Measurements from ENCODE around the gene NFIX. TPM values are rescaled to one million over a fixed set of nuclear protein-coding genes. Genes with fewer than 3 reads are reported as not detected.

NFIX gene
- polyA plus RNA-seq, 1 donor (not counting 4 experiments of a cell fraction or from before 2014, with no cell fraction given) = 5.2 TPM

- Histone ChIP-seq H3K9me3 (ENCODE audit: control insufficient read depth, low read depth, low read length) (no peaks in the 10 kb centered on the region), H4K20me1 (ENCODE audit: control insufficient read depth, extremely low read depth, insufficient read depth, low read length) (no peaks in the 10 kb centered on the region), H3K27ac (ENCODE audit: control insufficient read depth, insufficient read depth, low read length) (peak overlapping the region; percentile 83), H3K9me1 (ENCODE audit: control insufficient read depth, extremely low read depth, insufficient read depth, low read length) (peaks cover 5% of the 10 kb centered on the region), H3K27me3 (ENCODE audit: control insufficient read depth, extremely low read depth, insufficient read depth, low read length) (no peaks in the 10 kb centered on the region), H3K4me1 (ENCODE audit: control insufficient read depth, extremely low read depth, insufficient read depth, low read length) (peaks cover 100% of the 10 kb centered on the region), H3K4me2 (ENCODE audit: control insufficient read depth, extremely low read depth, insufficient read depth, low read depth, low read length) (peak overlapping the region; percentile 65), H3K4me3 (ENCODE audit: control insufficient read depth in 2 of 3, extremely low read depth in 1 of 3, insufficient read depth in 2 of 3, low read depth in 1 of 3, low read length in 3 of 3) (no peak overlapping the region), H3K9ac (ENCODE audit: control insufficient read depth, extremely low read depth, insufficient read depth, low read length) (peak overlapping the region; percentile 56), H3K36me3 (ENCODE audit: control insufficient read depth in 2 of 2, extremely low read depth in 1 of 2, insufficient read depth in 2 of 2, low read length in 2 of 2) (peaks cover 0 to 25% of the 10 kb centered on the region in 2 experiments), H3K79me2 (ENCODE audit: control insufficient read depth, insufficient read depth, low read length) (peaks cover 67% of the 10 kb centered on the region), H2AFZ (ENCODE audit: control insufficient read depth, low read length) (no peak overlapping the region)
- TF ChIP-seq CTCF (optimal IDR thresholded peaks at IDR 0.05 in 1 of 3, IDR thresholded peaks at IDR 0.05 in 1 of 3, conservative IDR thresholded peaks at IDR 0.05 in 1 of 3; ENCODE audit: extremely low read depth in 1 of 3, insufficient read depth in 2 of 3, low read length in 3 of 3) (peak in 2 of 3 experiments; percentile 14 to 66), EZH2 (IDR thresholded peaks at IDR 0.05; ENCODE audit: low read length) (no peak)
- dilution Hi-C loops (cut with MboI; ENCODE audit: extremely low pct_ligation_motif_present, low sequenced_read_pairs) = no loop called here
- no peak for DNase-seq (ENCODE audit: low read depth, low spot score)
- FAIRE-seq = no peak
Observed at GRCh38 chr19:13033244-13033643, 38.0 kb downstream of the NFIX start.

GRCh38 chr19:13033819-13034611 lies 38.7 kb downstream of the NFIX start:
- peak overlapping the region; percentile 55 for H3K4me2 ChIP-seq (ENCODE audit: control insufficient read depth, extremely low read depth, insufficient read depth, low read depth, low read length)

More at GRCh38 chr19:13033819-13034611, 38.7 kb downstream of the NFIX start:
- peak overlapping the region; percentile 56 for H3K9ac ChIP-seq (ENCODE audit: control insufficient read depth, extremely low read depth, insufficient read depth, low read length)
- no peaks in the 10 kb centered on the region for H3K27me3 ChIP-seq (ENCODE audit: control insufficient read depth, extremely low read depth, insufficient read depth, low read length)
- H3K27ac ChIP-seq (ENCODE audit: control insufficient read depth, insufficient read depth, low read length) = peak overlapping the region; percentile 83
- dilution Hi-C loops (cut with MboI; ENCODE audit: extremely low pct_ligation_motif_present, low sequenced_read_pairs) = no loop called here
- TF ChIP-seq CTCF (optimal IDR thresholded peaks at IDR 0.05 in 1 of 3, IDR thresholded peaks at IDR 0.05 in 1 of 3, conservative IDR thresholded peaks at IDR 0.05 in 1 of 3; ENCODE audit: extremely low read depth in 1 of 3, insufficient read depth in 2 of 3, low read length in 3 of 3) (peak; percentile 81 to 90 (median 89)), EZH2 (IDR thresholded peaks at IDR 0.05; ENCODE audit: low read length) (no peak)
- H4K20me1 ChIP-seq (ENCODE audit: control insufficient read depth, extremely low read depth, insufficient read depth, low read length) = no peaks in the 10 kb centered on the region
- peaks cover 0 to 21% of the 10 kb centered on the region in 2 experiments for H3K36me3 ChIP-seq (ENCODE audit: control insufficient read depth in 2 of 2, extremely low read depth in 1 of 2, insufficient read depth in 2 of 2, low read length in 2 of 2)
- H3K4me3 ChIP-seq (ENCODE audit: control insufficient read depth in 2 of 3, extremely low read depth in 1 of 3, insufficient read depth in 2 of 3, low read depth in 1 of 3, low read length in 3 of 3) = peak overlapping the region in 1 of 3 experiments; percentile 19
- FAIRE-seq (peak; percentile 92), DNase-seq (ENCODE audit: low read depth, low spot score) (no peak)
- no peak overlapping the region for H2AFZ ChIP-seq (ENCODE audit: control insufficient read depth, low read length)
- H3K9me1 ChIP-seq (ENCODE audit: control insufficient read depth, extremely low read depth, insufficient read depth, low read length) = peaks cover 11% of the 10 kb centered on the region
- peaks cover 100% of the 10 kb centered on the region for H3K4me1 ChIP-seq (ENCODE audit: control insufficient read depth, extremely low read depth, insufficient read depth, low read length)
- peaks cover 67% of the 10 kb centered on the region for H3K79me2 ChIP-seq (ENCODE audit: control insufficient read depth, insufficient read depth, low read length)
- no peaks in the 10 kb centered on the region for H3K9me3 ChIP-seq (ENCODE audit: control insufficient read depth, low read depth, low read length)
